Neural cell (in vitro differentiated cells): ENCODE data around the gene CLSTN2. TPM values are rescaled to one million over a fixed set of nuclear protein-coding genes. Genes with fewer than 3 reads are reported as not detected.

Experiments
- H2AFZ ChIP-seq: fragments of 200-600, 300-800 bp; sonication (generic), shearing (Covaris generic); 2 replicates; pipeline ENCODE4 v1.6.0; 2014; ENCODE audit warnings: low read depth, mild to moderate bottlenecking, antibody characterized with exemption, low read length, moderate library complexity
- H3F3A ChIP-seq: fragments of 200-600 bp; shearing (Covaris generic); 2 replicates; pipeline ENCODE4 v1.6.1; 2016; ENCODE audit warnings: mild to moderate bottlenecking, moderate library complexity, mixed read lengths, antibody characterized with exemption, low read length; ENCODE audit not compliant: insufficient read depth, poor library complexity, severe bottlenecking
- H3K27ac ChIP-seq: fragments of 200-600, 300-800 bp; sonication (generic), shearing (Covaris generic); 2 replicates; pipeline ENCODE4 v1.5.1; 2014; ENCODE audit warnings: mild to moderate bottlenecking, low read length, moderate library complexity
- H3K27me3 ChIP-seq: fragments of 300-800, 200-600 bp; sonication (generic), shearing (Covaris generic); 2 replicates; pipeline ENCODE4 v1.6.0; 2014; ENCODE audit warnings: mild to moderate bottlenecking, low read depth, low read length, moderate library complexity; ENCODE audit not compliant: insufficient read depth
- H3K36me3 ChIP-seq: fragments of 300-800, 200-600 bp; sonication (generic), shearing (Covaris generic); 2 replicates; pipeline ENCODE4 v1.5.1; 2014; ENCODE audit warnings: mild to moderate bottlenecking, antibody characterized with exemption, low read length, moderate library complexity; ENCODE audit not compliant: insufficient read depth
- H3K4me2 ChIP-seq: fragments of 300-800, 200-600 bp; sonication (generic), shearing (Covaris generic); 2 replicates; pipeline ENCODE4 v1.6.0; 2014; ENCODE audit warnings: mild to moderate bottlenecking, low read length
- H3K4me3 ChIP-seq: fragments of 300-800, 200-600 bp; sonication (generic), shearing (Covaris generic); 2 replicates; pipeline ENCODE4 v1.5.1; 2014; ENCODE audit warnings: mild to moderate bottlenecking, low read length, moderate library complexity
- H3K79me2 ChIP-seq: fragments of 200-600 bp; shearing (Covaris generic); replicated peaks from 2 replicates; pipeline ENCODE4 v1.6.0; 2014; ENCODE audit warnings: mild to moderate bottlenecking, low read length, moderate library complexity; ENCODE audit not compliant: insufficient read depth
- H3K9ac ChIP-seq: fragments of 300-800, 200-600 bp; sonication (generic), shearing (Covaris generic); 2 replicates; pipeline ENCODE4 v1.6.1; 2016; ENCODE audit warnings: mild to moderate bottlenecking, low read length, mixed read lengths
- H3K9me2 ChIP-seq: fragments of 200-600 bp; shearing (Covaris generic); 2 replicates; pipeline ENCODE4 v1.6.1; 2016; ENCODE audit warnings: mild to moderate bottlenecking, low read length, mixed read lengths; ENCODE audit not compliant: insufficient read depth
- H3K9me3 ChIP-seq: fragments of 200-600, 300-800 bp; sonication (generic), shearing (Covaris generic); 2 replicates; pipeline ENCODE4 v1.6.1; 2016; ENCODE audit warnings: mild to moderate bottlenecking, mixed run types, low read length, moderate library complexity, mixed read lengths
- H4K20me1 ChIP-seq: fragments of 200-600 bp; shearing (Covaris generic); 2 replicates; pipeline ENCODE4 v1.6.1; 2016; ENCODE audit warnings: mild to moderate bottlenecking, mixed run types; ENCODE audit not compliant: insufficient read depth
- CTCF ChIP-seq: fragments of 450-650 bp; IDR thresholded peaks from 2 replicates; pipeline ENCODE4 v1.5.1; 2014; ENCODE audit warnings: antibody characterized with exemption, mild to moderate bottlenecking, moderate library complexity; ENCODE audit not compliant: poor library complexity, severe bottlenecking
- EP300 ChIP-seq: fragments of 450-650 bp; conservative IDR thresholded peaks from 2 replicates; pipeline ENCODE4 v1.6.1; 2014; ENCODE audit warnings: antibody characterized with exemption, mild to moderate bottlenecking, moderate library complexity; ENCODE audit not compliant: poor library complexity, severe bottlenecking
- EZH2 ChIP-seq: fragments of 200-600, 300-800 bp; shearing (Covaris generic), sonication (generic); IDR thresholded peaks from 2 replicates; pipeline ENCODE4 v1.6.1; 2014; ENCODE audit warnings: antibody characterized with exemption, low read length, borderline replicate concordance, mild to moderate bottlenecking; ENCODE audit not compliant: insufficient read depth, poor library complexity, severe bottlenecking
- MXI1 ChIP-seq: fragments of 450-650 bp; conservative IDR thresholded peaks from 2 replicates; pipeline ENCODE4 v1.6.1; 2014; ENCODE audit warnings: antibody characterized with exemption, mild to moderate bottlenecking; ENCODE audit not compliant: poor library complexity, severe bottlenecking
- POLR2AphosphoS5 ChIP-seq: IDR thresholded peaks from 2 replicates; pipeline ENCODE4 v1.6.1; 2012
- RAD21 ChIP-seq: fragments of 450-650 bp; conservative IDR thresholded peaks from 2 replicates; pipeline ENCODE4 v1.6.1; 2014; ENCODE audit warnings: antibody characterized with exemption, mild to moderate bottlenecking, moderate library complexity
- REST ChIP-seq: IDR thresholded peaks from 2 replicates; pipeline ENCODE4 v1.6.1; 2012; ENCODE audit warnings: borderline replicate concordance
- SMC3 ChIP-seq: fragments of 450-650 bp; conservative IDR thresholded peaks from 2 replicates; pipeline ENCODE4 v1.6.1; 2014; ENCODE audit warnings: antibody characterized with exemption, mild to moderate bottlenecking, moderate library complexity; ENCODE audit not compliant: poor library complexity
- TAF1 ChIP-seq: IDR thresholded peaks from 2 replicates; pipeline ENCODE4 v1.6.1; 2012; ENCODE audit warnings: low read depth
- polyA plus RNA-seq: library from polyadenylated mRNA; depleted of rRNA; stranded (reverse); fragments of >200 nt; gene quantifications from 2 replicates; pipeline ENCODE4 v1.2.3, GENCODE V29; 2014

The CLSTN2 gene
- polyA plus RNA-seq, 1 donor from 2014 or later, result 10.7 TPM

GRCh38 chr3:140505213-140505612, 570.2 kb downstream of the CLSTN2 start:
- no peak overlapping the region for H3K4me3 ChIP-seq
- no peaks in the 10 kb centered on the region for H4K20me1 ChIP-seq
- no peak overlapping the region for H2AFZ ChIP-seq
- TF ChIP-seq POLR2AphosphoS5 (no peak), MXI1 (peak; percentile 65)
- no peak overlapping the region for H3K4me2 ChIP-seq
- no peak overlapping the region for H3K27ac ChIP-seq
- no peaks in the 10 kb centered on the region for H3K27me3 ChIP-seq
- no peaks in the 10 kb centered on the region for H3K9me2 ChIP-seq
- no peaks in the 10 kb centered on the region for H3F3A ChIP-seq
- H3K36me3 ChIP-seq, result no peaks in the 10 kb centered on the region
- H3K9ac ChIP-seq, result no peak overlapping the region
- H3K9me3 ChIP-seq, result no peaks in the 10 kb centered on the region
- no peaks in the 10 kb centered on the region for H3K79me2 ChIP-seq

DNA sequence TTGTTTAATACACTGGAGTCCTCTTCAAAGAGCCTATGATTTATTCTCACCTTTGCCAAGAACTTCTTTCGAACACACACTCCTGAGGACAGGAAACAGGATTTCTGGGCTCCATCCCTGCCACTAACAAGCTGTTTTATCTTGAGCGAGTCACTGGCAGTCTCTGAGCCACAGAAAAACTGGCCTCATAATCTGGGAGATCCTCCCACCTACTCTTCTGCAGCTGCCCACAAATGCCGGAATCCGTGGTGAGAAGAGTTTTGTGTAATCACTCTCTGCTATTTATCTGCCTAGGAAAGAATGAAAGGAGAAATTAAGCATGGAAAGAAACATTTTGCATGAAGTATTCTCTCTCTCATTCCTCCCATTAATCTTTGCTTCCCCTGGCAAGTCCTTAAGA, 570.9 kb downstream of the CLSTN2 start:
- H3K9me2 ChIP-seq, result no peaks in the 10 kb centered on the region
- no peaks in the 10 kb centered on the region for H3F3A ChIP-seq
- no peak overlapping the region for H3K27ac ChIP-seq
- no peaks in the 10 kb centered on the region for H3K9me3 ChIP-seq
- H3K9ac ChIP-seq, result no peak overlapping the region
- H3K27me3 ChIP-seq, result no peaks in the 10 kb centered on the region
- no peaks in the 10 kb centered on the region for H3K36me3 ChIP-seq
- no peak for TF ChIP-seq POLR2AphosphoS5
- no peak for TF ChIP-seq REST
- TF ChIP-seq RAD21, result no peak
- no peak for TF ChIP-seq MXI1
- TF ChIP-seq CTCF, result no peak
- no peak for TF ChIP-seq SMC3
- TF ChIP-seq EZH2, result no peak
- TF ChIP-seq EP300, result no peak
- no peak for TF ChIP-seq TAF1
- H3K4me2 ChIP-seq, result no peak overlapping the region
- no peak overlapping the region for H3K4me3 ChIP-seq
- H4K20me1 ChIP-seq, result no peaks in the 10 kb centered on the region
- H2AFZ ChIP-seq, result no peak overlapping the region
- no peaks in the 10 kb centered on the region for H3K79me2 ChIP-seq

- Histone ChIP-seq H3K27ac (no peak overlapping the region), H3K27me3 (no peaks in the 10 kb centered on the region), H4K20me1 (no peaks in the 10 kb centered on the region), H3K36me3 (no peaks in the 10 kb centered on the region), H3F3A (no peaks in the 10 kb centered on the region), H3K9ac (no peak overlapping the region), H3K9me3 (no peaks in the 10 kb centered on the region), H2AFZ (no peak overlapping the region), H3K9me2 (no peaks in the 10 kb centered on the region), H3K79me2 (no peaks in the 10 kb centered on the region), H3K4me2 (no peak overlapping the region), H3K4me3 (no peak overlapping the region)
- no peak for TF ChIP-seq EZH2
- no peak for TF ChIP-seq REST
- TF ChIP-seq RAD21, result no peak
- TF ChIP-seq MXI1, result no peak
- no peak for TF ChIP-seq TAF1
- TF ChIP-seq SMC3, result no peak
- TF ChIP-seq POLR2AphosphoS5, result no peak
- no peak for TF ChIP-seq EP300
- no peak for TF ChIP-seq CTCF
Measured at GRCh38 chr3:140508550-140508949, 573.6 kb downstream of the CLSTN2 start.
